K562 (cell line): ENCODE results near the gene SLC26A6. TPM values are rescaled to one million over a fixed set of nuclear protein-coding genes. Genes with fewer than 3 reads are reported as not detected.

Experiments used
- ATAC-seq: fragments of 200-7000 bp; cut with Tn5 transposase; 3 replicates; pipeline ENCODE4 v1.9.1; 2020; ENCODE audit warnings: moderate library complexity
- BruUV-seq: library from RNA; stranded (reverse); fragments of 400-500 nt; replicated peaks from 2 replicates; lab custom pipeline; 2021; lab: Mats Ljungman, UMichigan
- CTCF ChIA-PET: fragments of 300-600 bp; formaldehyde crosslinking; extraction: SDS; loops from one replicate; lab custom pipeline; 2021; ENCODE audit warnings: low intra/inter-chr PET ratio; lab: Yijun Ruan, JAX
- POLR2A ChIA-PET: fragments of 300-600, 350-650 bp; sonication (Branson Sonifier 250); formaldehyde crosslinking; extraction: SDS; loops from one replicate; lab custom pipeline; 2021; ENCODE audit warnings: antibody characterized with exemption, inconsistent platforms; lab: Yijun Ruan, JAX
- DNase-seq, 4 experiments: peaks; one replicate each; pipeline versions ENCODE4 v3.0.0 to v3.0.0-alpha.2; 2011 to 2018; ENCODE audit warnings: low spot score in 3 of 4, mixed read lengths in 3 of 4; ENCODE audit errors: extremely low read depth in 1 of 4
- FAIRE-seq: peaks from 2 replicates; lab custom pipeline; 2011; peaks lifted over from hg19 to GRCh38; lab: Jason Lieb, UNC
- H2AFZ ChIP-seq: 2 replicates; pipeline ENCODE4 v1.6.0; 2011; ENCODE audit warnings: low read depth, low read length, control low read depth, inconsistent platforms
- H3K27ac ChIP-seq: fragments of 200-600 bp; 3 replicates; pipeline ENCODE4 v1.8.0; 2011; ENCODE audit warnings: low read depth, mild to moderate bottlenecking, control low read depth, inconsistent platforms, low read length, moderate library complexity, mixed read lengths; ENCODE audit errors: extremely low read depth
- H3K27me3 ChIP-seq, 2 experiments: fragments of 300-600 bp in 1 of 2; 2 replicates in 1 of 2; 3 replicates in 1 of 2; pipeline versions ENCODE4 v1.6.0 to v1.8.0; 2011; ENCODE audit warnings: inconsistent platforms in 2 of 2, low read length in 2 of 2, mild to moderate bottlenecking in 1 of 2, mixed read lengths in 1 of 2, moderate library complexity in 1 of 2; ENCODE audit not compliant: control insufficient read depth in 2 of 2, insufficient read depth in 2 of 2
- H3K36me3 ChIP-seq: fragments of 300-600 bp; 3 replicates; pipeline ENCODE4 v1.8.0; 2011; ENCODE audit warnings: mild to moderate bottlenecking, low read length, inconsistent platforms; ENCODE audit not compliant: control insufficient read depth, insufficient read depth
- H3K4me1 ChIP-seq, 2 experiments: fragments of 200-600 bp in 1 of 2; replicated peaks in 1 of 2; 2 replicates in 1 of 2; 3 replicates in 1 of 2; pipeline versions ENCODE4 v1.5.1 to v1.8.0; 2011; ENCODE audit warnings: inconsistent platforms in 2 of 2, low read length in 2 of 2, mild to moderate bottlenecking in 1 of 2, mixed read lengths in 1 of 2, moderate library complexity in 1 of 2; ENCODE audit not compliant: control insufficient read depth in 2 of 2, insufficient read depth in 2 of 2
- H3K4me2 ChIP-seq: 2 replicates; pipeline ENCODE4 v1.6.1; 2011; ENCODE audit warnings: low read length, control low read depth, inconsistent platforms, mixed read lengths; ENCODE audit not compliant: insufficient read depth
- H3K4me3 ChIP-seq: fragments of 200-600 bp; sonication (generic), shearing (Covaris generic); 2 replicates; pipeline ENCODE4 v1.5.1; 2016; ENCODE audit warnings: control low read depth, inconsistent platforms
- H3K79me2 ChIP-seq: fragments of 200-600 bp; 3 replicates; pipeline ENCODE4 v1.8.0; 2011; ENCODE audit warnings: low read length, inconsistent platforms; ENCODE audit not compliant: control insufficient read depth, insufficient read depth
- H3K9ac ChIP-seq, 2 experiments: 2 replicates each; pipeline versions ENCODE4 v1.6.0 to v1.6.1; 2011; ENCODE audit warnings: low read depth in 2 of 2, low read length in 2 of 2, control low read depth in 1 of 2, inconsistent platforms in 1 of 2, mild to moderate bottlenecking in 1 of 2, mixed read lengths in 1 of 2; ENCODE audit not compliant: insufficient read depth in 1 of 2
- H3K9me1 ChIP-seq: one replicate; pipeline ENCODE4 v1.6.0; 2011; ENCODE audit warnings: inconsistent platforms, mild to moderate bottlenecking, low read length, moderate library complexity; ENCODE audit not compliant: control insufficient read depth, insufficient read depth
- H3K9me3 ChIP-seq: replicated peaks from 2 replicates; pipeline ENCODE4 v1.5.1; 2011; ENCODE audit warnings: low read depth, low read length, inconsistent platforms; ENCODE audit not compliant: control insufficient read depth, insufficient read depth
- H4K20me1 ChIP-seq: replicated peaks from 2 replicates; pipeline ENCODE4 v1.6.1; 2011; ENCODE audit warnings: low read length, inconsistent platforms, mixed read lengths; ENCODE audit not compliant: control insufficient read depth, insufficient read depth
- CAMTA2 ChIP-seq: fragments of 250-450 bp; sonication (Bioruptor Pico); conservative IDR thresholded peaks from 2 replicates; pipeline ENCODE4 v1.5.1; 2022
- CHD1 ChIP-seq: fragments of 200-600 bp; sonication (generic); IDR thresholded peaks from one replicate; pipeline ENCODE4 v1.6.1; 2012; ENCODE audit warnings: mild to moderate bottlenecking, moderate library complexity, low read length, inconsistent platforms
- GABPA ChIP-seq: fragments of 200-800 bp; sonication (Bioruptor generic); conservative IDR thresholded peaks from 2 replicates; pipeline ENCODE4 v1.6.1; 2016; ENCODE audit warnings: low read depth, missing genetic modification characterization, missing compliant biosample characterization
- IRF2 ChIP-seq: sonication (generic); formaldehyde crosslinking; IDR thresholded peaks from 2 replicates; pipeline ENCODE4 v1.8.1; 2022; ENCODE audit warnings: mild to moderate bottlenecking, missing genetic modification reagents
- PHB2 ChIP-seq: fragments of 450-650 bp; IDR thresholded peaks from 2 replicates; pipeline ENCODE4 v1.6.1; 2017; ENCODE audit warnings: low read depth
- POLR3A ChIP-seq: IDR thresholded peaks from 2 replicates; pipeline ENCODE4 v1.6.1; 2011; ENCODE audit warnings: borderline replicate concordance, mild to moderate bottlenecking, moderate library complexity; ENCODE audit not compliant: insufficient read length, insufficient read depth; ENCODE audit errors: extremely low read depth
- U2AF2 ChIP-seq: fragments of 200-400 bp; formaldehyde crosslinking; optimal IDR thresholded peaks from 2 replicates; pipeline ENCODE3; 2017; ENCODE audit warnings: low read depth, mild to moderate bottlenecking, low read length
- ZNF253 ChIP-seq: fragments of 250-450 bp; sonication (Bioruptor Pico); conservative IDR thresholded peaks from 2 replicates; pipeline ENCODE4 v1.6.1; 2021; ENCODE audit warnings: mild to moderate bottlenecking
- ZNF57 ChIP-seq: fragments of 450-650 bp; formaldehyde crosslinking; IDR thresholded peaks from 2 replicates; pipeline ENCODE4 v1.4.0; 2020; ENCODE audit warnings: mild to moderate bottlenecking, moderate library complexity
- WGBS: fragments of 100-300 bp; shearing (Covaris generic); methylation state at CpG from one replicate; pipeline ENCODE4 v1.1.6; 2016; ENCODE audit warnings: low coverage, mixed read lengths; ENCODE audit not compliant: insufficient coverage; ENCODE audit errors: missing lambda C conversion rate; 5-methylcytosine and 5-hydroxymethylcytosine counted together
- in situ Hi-C: fragments of 300-500 bp; cut with MboI; formaldehyde crosslinking; loops from 4 replicates; pipeline ENCODE4 v1.15.0; 2018; ENCODE audit warnings: inconsistent platforms, mixed read lengths
- intact Hi-C: fragments of 100-400 bp; cut with micrococcal nuclease; formaldehyde crosslinking; loops from 2 replicates; pipeline ENCODE4 v1.14.2; 2022
- polyA plus RNA-seq, 8 experiments: library from polyadenylated mRNA; depleted of rRNA in 4 of 8; stranded (reverse) in 5 of 8; unstranded in 3 of 8; fragments of >200 nt; fragmentation: Nextera tagmentation in 2 of 8; fragmentation: Illumina TruSeq in 1 of 8; extraction: Ambion mirVana in 2 of 8; extraction: Trizol in 1 of 8; gene quantifications; 2 replicates each; pipeline versions ENCODE4 v1.2.1 to v1.2.3, GENCODE V29; 2011 to 2014; ENCODE audit warnings: inconsistent platforms in 1 of 8, missing spikeins in 1 of 8
- total RNA-seq, 7 experiments: library from RNA; depleted of rRNA in 6 of 7; stranded (reverse); fragments of >200 nt in 6 of 7; fragmentation: Illumina TruSeq in 2 of 7; extraction: Trizol in 2 of 7; gene quantifications; 2 replicates each; pipeline versions ENCODE4 v1.2.1 to v1.2.3, GENCODE V29; 2011 to 2021; ENCODE audit warnings: low replicate concordance in 1 of 7
- TF ChIP-seq, protein P1 (sequence below): sonication (generic); formaldehyde crosslinking; IDR thresholded peaks from 2 replicates; pipeline ENCODE4 v1.8.0; 2022; ENCODE audit warnings: mild to moderate bottlenecking, missing genetic modification reagents
- TF ChIP-seq, protein P2 (sequence below): sonication (generic); IDR thresholded peaks from 2 replicates; pipeline ENCODE4 v1.6.1; 2016
- TF ChIP-seq, protein P3 (sequence below): fragments of 250-450 bp; sonication (Bioruptor Pico); IDR thresholded peaks from 2 replicates; pipeline ENCODE4 v1.4.0; 2020; ENCODE audit warnings: mild to moderate bottlenecking
- TF ChIP-seq, protein P4 (sequence below): IDR thresholded peaks from 2 replicates; pipeline ENCODE4 v1.6.1; 2014; ENCODE audit warnings: antibody characterized with exemption

Gene SLC26A6
- total and polyA plus RNA-seq, 9 of the 15 experiments (the other 6 are each of a cell fraction or from before 2014, with no cell fraction given): 2.1 to 27.2 (median 14.8) TPM

DNA sequence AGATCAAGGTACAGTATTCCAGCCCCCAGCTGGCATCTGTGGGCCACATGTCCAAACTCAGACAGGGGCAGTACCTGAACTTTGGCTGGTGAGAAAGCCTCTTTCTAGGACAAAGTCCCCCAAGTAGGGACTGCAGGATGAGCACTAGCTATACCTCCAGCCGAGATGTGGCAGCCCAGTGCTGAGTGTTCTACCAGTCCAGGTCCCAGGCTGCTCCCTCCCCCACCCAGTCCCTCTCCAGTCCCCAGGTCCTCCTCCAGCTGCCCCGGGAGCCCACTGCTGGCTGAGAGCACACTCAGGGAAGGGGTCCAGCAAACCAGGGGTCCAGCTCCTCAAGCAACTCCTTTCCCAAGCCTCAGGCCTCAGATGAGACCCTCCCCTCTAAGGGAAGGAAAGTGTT, 1.5 kb downstream of the SLC26A6 start:
- Histone ChIP-seq H3K9ac (peak overlapping the region; percentile 70 to 95; a peak in 1 of 4 replicates), H3K4me1 (peaks cover 6 to 32% of the 10 kb centered on the region in 2 experiments; a peak in 4 of 5 replicates), H3K36me3 (peaks cover 43% of the 10 kb centered on the region; the same call in 1 of the 3 replicates), H3K4me3 (no peak overlapping the region), H2AFZ (no peak overlapping the region), H3K27ac (no peak overlapping the region; the same call in 2 of the 3 replicates), H3K79me2 (peaks cover 11% of the 10 kb centered on the region), H3K9me1 (peaks cover 4% of the 10 kb centered on the region), H4K20me1 (no peaks in the 10 kb centered on the region), H3K9me3 (no peaks in the 10 kb centered on the region), H3K4me2 (no peak overlapping the region; the same call in 1 of the 2 replicates), H3K27me3 (no peaks in the 10 kb centered on the region)
- WGBS: 90% methylated on average over 2 of the region's 2 CpGs
- FAIRE-seq (no peak), DNase-seq (no peak), ATAC-seq (no peak)
- ChIA-PET CTCF (no interaction called here), POLR2A (interaction anchor here (0.6 to 3.0 kb wide), 6 partner anchors 10 to 486 kb away, joined by 3 to 23 read pairs (median 6); partner anchors contain the start of gene TMEM89)
- intact Hi-C loops: no loop called here
- TF ChIP-seq CAMTA2 (CRISPR knock-in tag) (no peak), CHD1 (no peak), PHB2 (no peak), U2AF2 (no peak), POLR3A (no peak), ZNF57 (CRISPR knock-in tag) (no peak), ZNF253 (no peak), GABPA (tag) (no peak), IRF2 (CRISPR knock-in tag) (no peak)
- TF ChIP-seq, protein P1, sequence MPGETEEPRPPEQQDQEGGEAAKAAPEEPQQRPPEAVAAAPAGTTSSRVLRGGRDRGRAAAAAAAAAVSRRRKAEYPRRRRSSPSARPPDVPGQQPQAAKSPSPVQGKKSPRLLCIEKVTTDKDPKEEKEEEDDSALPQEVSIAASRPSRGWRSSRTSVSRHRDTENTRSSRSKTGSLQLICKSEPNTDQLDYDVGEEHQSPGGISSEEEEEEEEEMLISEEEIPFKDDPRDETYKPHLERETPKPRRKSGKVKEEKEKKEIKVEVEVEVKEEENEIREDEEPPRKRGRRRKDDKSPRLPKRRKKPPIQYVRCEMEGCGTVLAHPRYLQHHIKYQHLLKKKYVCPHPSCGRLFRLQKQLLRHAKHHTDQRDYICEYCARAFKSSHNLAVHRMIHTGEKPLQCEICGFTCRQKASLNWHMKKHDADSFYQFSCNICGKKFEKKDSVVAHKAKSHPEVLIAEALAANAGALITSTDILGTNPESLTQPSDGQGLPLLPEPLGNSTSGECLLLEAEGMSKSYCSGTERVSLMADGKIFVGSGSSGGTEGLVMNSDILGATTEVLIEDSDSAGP (CRISPR knock-in tag): no peak
- TF ChIP-seq, protein P2, sequence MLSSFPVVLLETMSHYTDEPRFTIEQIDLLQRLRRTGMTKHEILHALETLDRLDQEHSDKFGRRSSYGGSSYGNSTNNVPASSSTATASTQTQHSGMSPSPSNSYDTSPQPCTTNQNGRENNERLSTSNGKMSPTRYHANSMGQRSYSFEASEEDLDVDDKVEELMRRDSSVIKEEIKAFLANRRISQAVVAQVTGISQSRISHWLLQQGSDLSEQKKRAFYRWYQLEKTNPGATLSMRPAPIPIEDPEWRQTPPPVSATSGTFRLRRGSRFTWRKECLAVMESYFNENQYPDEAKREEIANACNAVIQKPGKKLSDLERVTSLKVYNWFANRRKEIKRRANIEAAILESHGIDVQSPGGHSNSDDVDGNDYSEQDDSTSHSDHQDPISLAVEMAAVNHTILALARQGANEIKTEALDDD: no peak
- TF ChIP-seq, protein P3, sequence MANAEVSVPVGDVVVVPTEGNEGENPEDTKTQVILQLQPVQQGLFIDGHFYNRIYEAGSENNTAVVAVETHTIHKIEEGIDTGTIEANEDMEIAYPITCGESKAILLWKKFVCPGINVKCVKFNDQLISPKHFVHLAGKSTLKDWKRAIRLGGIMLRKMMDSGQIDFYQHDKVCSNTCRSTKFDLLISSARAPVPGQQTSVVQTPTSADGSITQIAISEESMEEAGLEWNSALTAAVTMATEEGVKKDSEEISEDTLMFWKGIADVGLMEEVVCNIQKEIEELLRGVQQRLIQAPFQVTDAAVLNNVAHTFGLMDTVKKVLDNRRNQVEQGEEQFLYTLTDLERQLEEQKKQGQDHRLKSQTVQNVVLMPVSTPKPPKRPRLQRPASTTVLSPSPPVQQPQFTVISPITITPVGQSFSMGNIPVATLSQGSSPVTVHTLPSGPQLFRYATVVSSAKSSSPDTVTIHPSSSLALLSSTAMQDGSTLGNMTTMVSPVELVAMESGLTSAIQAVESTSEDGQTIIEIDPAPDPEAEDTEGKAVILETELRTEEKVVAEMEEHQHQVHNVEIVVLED (CRISPR knock-in tag): no peak
- TF ChIP-seq, protein P4, sequence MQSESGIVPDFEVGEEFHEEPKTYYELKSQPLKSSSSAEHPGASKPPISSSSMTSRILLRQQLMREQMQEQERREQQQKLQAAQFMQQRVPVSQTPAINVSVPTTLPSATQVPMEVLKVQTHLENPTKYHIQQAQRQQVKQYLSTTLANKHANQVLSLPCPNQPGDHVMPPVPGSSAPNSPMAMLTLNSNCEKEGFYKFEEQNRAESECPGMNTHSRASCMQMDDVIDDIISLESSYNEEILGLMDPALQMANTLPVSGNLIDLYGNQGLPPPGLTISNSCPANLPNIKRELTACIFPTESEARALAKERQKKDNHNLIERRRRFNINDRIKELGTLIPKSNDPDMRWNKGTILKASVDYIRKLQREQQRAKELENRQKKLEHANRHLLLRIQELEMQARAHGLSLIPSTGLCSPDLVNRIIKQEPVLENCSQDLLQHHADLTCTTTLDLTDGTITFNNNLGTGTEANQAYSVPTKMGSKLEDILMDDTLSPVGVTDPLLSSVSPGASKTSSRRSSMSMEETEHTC: no peak
- no TSS peak for BruUV-seq
- in situ Hi-C loops: no loop called here
